HL-60 (cell line): ENCODE data around the gene EFEMP2.
A peak's percentile ranks its signal among the peaks of the same experiment; 100 is the strongest.

Source experiments
- DNase-seq, 2 experiments: peaks; one replicate each; pipeline ENCODE4 v3.0.0-alpha.2; 2010 to 2020; ENCODE audit warnings: low read depth in 1 of 2, low spot score in 1 of 2
- H3K27ac ChIP-seq: fragments of 250-450 bp; sonication (Bioruptor Pico); replicated peaks from 2 replicates; pipeline ENCODE4 v1.5.1; 2020; ENCODE audit warnings: mild to moderate bottlenecking, moderate library complexity
- H3K27me3 ChIP-seq: fragments of 250-450 bp; sonication (Bioruptor Pico); 2 replicates; pipeline ENCODE4 v1.5.1; 2021; ENCODE audit warnings: mild to moderate bottlenecking, moderate library complexity; ENCODE audit not compliant: insufficient read depth, poor library complexity, severe bottlenecking
- H3K4me3 ChIP-seq: replicated peaks from 2 replicates; pipeline ENCODE4 v1.5.1; 2011; ENCODE audit warnings: mild to moderate bottlenecking, control low read depth, low read length; ENCODE audit not compliant: insufficient read depth
- GABPA ChIP-seq: IDR thresholded peaks from 2 replicates; pipeline ENCODE4 v1.6.1; 2012; ENCODE audit warnings: low read depth
- POLR2AphosphoS5 ChIP-seq: IDR thresholded peaks from 2 replicates; pipeline ENCODE4 v1.6.1; 2012; ENCODE audit warnings: low read depth
- SPI1 ChIP-seq: IDR thresholded peaks from 2 replicates; pipeline ENCODE4 v1.6.1; 2012; ENCODE audit warnings: low read depth, mild to moderate bottlenecking, borderline replicate concordance
- TF ChIP-seq, protein P1 (sequence below): IDR thresholded peaks from 2 replicates; pipeline ENCODE4 v1.6.1; 2012; ENCODE audit warnings: low read depth; ENCODE audit not compliant: insufficient replicate concordance
- TF ChIP-seq, protein P2 (sequence below): IDR thresholded peaks from one replicate; pipeline ENCODE4 v1.5.1; 2011; ENCODE audit warnings: low read length, control low read depth, inconsistent platforms; ENCODE audit not compliant: insufficient read depth

EFEMP2 gene

DNA sequence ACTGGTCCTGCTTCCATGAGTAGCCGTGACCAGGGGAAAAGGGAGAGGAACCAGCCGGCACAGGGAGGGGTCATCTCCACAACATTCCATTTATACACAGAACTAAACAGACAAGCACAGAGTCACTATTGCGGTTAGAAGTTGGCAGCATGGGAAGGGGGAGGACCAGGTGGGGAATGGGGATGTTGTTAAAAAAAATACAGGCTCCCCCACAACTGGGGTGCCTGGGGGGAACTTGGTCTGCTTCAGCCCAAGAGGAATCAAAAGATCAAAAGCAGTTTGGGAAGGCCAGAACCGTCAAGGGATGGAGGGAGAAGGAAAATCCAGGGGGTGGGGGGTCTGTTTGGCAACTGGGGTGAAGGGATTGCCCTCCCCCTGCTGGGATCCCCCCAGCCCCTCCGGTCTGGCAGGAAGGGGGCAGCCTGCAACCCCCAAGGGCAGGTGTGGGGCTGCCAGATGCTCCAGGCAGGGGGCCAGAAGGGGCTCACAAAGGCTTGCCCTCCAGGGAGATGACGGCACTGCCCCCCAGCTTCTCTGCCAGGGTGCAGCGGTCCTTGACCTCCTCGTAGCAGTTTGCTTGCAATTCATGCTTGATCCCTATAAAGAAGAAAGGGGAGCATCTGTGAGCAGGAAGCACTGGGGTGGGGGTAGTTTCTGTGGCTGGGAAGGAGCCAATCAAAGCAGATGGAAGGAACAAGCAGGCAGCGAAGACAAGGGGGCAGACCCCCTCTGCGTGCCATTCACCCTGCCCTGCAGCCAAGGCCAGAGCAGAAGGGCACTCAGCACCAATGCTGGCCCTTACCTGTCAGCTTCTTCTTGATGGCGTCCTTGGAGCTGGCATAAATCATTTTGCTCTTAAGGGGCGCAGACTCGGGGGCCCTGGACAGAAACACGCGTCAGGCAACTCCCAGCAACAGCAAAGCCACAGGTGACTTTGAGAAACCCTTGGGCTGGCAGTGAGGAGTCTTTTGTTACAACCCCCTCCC lies 17.5 kb downstream of the EFEMP2 start:
- TF ChIP-seq, protein P1, sequence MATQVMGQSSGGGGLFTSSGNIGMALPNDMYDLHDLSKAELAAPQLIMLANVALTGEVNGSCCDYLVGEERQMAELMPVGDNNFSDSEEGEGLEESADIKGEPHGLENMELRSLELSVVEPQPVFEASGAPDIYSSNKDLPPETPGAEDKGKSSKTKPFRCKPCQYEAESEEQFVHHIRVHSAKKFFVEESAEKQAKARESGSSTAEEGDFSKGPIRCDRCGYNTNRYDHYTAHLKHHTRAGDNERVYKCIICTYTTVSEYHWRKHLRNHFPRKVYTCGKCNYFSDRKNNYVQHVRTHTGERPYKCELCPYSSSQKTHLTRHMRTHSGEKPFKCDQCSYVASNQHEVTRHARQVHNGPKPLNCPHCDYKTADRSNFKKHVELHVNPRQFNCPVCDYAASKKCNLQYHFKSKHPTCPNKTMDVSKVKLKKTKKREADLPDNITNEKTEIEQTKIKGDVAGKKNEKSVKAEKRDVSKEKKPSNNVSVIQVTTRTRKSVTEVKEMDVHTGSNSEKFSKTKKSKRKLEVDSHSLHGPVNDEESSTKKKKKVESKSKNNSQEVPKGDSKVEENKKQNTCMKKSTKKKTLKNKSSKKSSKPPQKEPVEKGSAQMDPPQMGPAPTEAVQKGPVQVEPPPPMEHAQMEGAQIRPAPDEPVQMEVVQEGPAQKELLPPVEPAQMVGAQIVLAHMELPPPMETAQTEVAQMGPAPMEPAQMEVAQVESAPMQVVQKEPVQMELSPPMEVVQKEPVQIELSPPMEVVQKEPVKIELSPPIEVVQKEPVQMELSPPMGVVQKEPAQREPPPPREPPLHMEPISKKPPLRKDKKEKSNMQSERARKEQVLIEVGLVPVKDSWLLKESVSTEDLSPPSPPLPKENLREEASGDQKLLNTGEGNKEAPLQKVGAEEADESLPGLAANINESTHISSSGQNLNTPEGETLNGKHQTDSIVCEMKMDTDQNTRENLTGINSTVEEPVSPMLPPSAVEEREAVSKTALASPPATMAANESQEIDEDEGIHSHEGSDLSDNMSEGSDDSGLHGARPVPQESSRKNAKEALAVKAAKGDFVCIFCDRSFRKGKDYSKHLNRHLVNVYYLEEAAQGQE = no peak
- DNase-seq = no peak
- H3K27me3 ChIP-seq = no peaks in the 10 kb centered on the region
- H3K27ac ChIP-seq = no peak overlapping the region
- no peak overlapping the region for H3K4me3 ChIP-seq

DNA sequence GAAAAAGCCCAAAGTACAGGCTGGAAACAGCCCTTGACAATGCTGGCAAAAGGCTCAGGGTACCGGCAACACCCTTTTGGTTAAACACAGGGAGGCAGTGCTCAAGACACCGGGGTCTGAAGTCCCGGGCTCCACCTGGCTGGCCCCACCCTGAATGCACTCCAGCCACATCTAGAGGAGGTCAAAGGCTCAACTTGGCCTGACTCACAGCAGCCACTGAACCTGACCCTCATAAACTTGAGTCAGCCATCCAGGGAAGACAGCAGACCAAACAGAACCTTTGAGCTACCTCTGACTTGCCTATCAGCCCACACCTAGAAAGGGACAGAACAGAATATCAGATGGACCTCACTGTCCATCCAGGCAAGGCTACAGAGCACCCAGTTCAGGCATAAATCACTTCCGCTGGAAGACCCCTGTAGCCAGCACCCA lies 18.4 kb downstream of the EFEMP2 start:
- Histone ChIP-seq H3K27me3 (no peaks in the 10 kb centered on the region), H3K27ac (no peak overlapping the region), H3K4me3 (no peak overlapping the region)
- TF ChIP-seq POLR2AphosphoS5 (no peak), GABPA (no peak), SPI1 (no peak)
- TF ChIP-seq, protein P2, sequence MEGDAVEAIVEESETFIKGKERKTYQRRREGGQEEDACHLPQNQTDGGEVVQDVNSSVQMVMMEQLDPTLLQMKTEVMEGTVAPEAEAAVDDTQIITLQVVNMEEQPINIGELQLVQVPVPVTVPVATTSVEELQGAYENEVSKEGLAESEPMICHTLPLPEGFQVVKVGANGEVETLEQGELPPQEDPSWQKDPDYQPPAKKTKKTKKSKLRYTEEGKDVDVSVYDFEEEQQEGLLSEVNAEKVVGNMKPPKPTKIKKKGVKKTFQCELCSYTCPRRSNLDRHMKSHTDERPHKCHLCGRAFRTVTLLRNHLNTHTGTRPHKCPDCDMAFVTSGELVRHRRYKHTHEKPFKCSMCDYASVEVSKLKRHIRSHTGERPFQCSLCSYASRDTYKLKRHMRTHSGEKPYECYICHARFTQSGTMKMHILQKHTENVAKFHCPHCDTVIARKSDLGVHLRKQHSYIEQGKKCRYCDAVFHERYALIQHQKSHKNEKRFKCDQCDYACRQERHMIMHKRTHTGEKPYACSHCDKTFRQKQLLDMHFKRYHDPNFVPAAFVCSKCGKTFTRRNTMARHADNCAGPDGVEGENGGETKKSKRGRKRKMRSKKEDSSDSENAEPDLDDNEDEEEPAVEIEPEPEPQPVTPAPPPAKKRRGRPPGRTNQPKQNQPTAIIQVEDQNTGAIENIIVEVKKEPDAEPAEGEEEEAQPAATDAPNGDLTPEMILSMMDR = no peak
- TF ChIP-seq, protein P1 = no peak
- DNase-seq = no peak

DNA sequence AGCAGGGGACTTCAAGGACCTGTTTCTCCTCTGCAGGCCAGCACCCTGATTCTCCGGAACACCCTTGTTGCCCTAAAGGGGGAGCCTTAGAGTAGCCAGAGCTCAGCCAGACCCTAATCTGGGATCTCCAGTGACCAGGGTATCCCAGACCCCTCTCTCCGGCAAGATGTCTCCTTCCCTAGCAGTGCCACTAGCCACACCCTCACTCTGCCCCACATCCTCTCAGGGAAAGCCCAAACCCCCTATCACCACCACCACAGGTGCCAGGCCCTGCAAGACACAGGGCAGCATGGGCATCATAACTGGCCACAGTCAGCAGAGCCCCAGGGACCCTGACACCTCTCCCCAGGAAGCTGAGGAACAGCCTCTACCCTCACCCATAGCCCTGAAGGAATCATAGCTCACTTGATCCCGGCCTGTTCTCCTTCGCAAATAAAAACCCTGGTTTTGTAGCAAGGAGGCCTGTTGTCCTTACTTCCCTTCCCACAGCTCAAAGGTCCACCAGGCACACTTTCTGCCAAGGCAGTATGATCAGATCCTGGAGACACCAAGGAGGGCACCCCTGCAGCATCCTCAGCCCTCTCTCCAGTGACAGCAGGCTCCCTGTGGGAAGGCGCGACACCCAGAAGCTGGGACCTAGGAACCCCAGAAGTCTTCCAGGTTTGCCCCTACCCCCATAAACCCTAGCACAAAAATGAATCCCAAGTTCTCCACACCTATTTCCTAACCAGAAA lies 19.2 kb downstream of the EFEMP2 start:
- DNase-seq = no peak
- Histone ChIP-seq H3K27me3 (no peaks in the 10 kb centered on the region), H3K4me3 (no peak overlapping the region), H3K27ac (no peak overlapping the region)
- TF ChIP-seq POLR2AphosphoS5 (0 out of 2 replicates have a peak, but pooled peaks have one; percentile 33), GABPA (no peak)
- TF ChIP-seq, protein P2 = no peak

DNA sequence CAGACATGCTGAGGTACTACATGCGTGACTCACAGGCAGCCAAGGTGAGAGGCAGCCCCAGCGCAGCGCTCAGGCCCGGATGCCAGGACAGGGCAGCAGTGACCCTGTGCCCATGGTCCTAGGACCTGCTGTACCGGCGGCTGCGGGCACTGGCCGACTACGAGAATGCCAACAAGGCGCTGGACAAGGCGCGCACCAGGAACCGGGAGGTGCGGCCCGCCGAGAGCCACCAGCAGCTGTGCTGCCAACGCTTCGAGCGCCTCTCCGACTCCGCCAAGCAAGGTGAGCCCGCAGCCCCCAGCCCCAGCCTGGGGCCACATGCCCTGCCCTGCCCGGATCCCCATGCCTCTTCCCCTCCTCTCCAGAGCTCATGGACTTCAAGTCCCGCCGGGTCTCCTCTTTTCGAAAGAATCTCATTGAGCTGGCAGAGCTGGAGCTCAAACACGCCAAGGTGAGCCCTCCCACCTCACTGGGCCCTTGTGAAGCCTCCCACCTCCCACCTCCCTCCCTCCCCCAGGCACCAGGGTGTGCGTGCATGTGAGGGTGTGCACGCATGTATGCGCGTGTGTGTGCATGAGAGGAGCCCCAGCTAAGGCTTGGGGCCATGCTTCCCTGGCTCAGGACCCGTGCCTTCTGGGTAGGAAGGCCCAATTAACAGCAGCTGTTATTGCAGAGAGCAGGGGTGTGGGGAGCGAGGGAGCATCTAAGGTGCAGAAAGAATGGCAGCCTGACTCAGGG lies 19.9 kb downstream of the EFEMP2 start:
- DNase-seq = no peak
- Histone ChIP-seq H3K27me3 (no peaks in the 10 kb centered on the region), H3K27ac (no peak overlapping the region), H3K4me3 (no peak overlapping the region)
- peak; percentile 23; the same call in 1 of the 2 replicates for TF ChIP-seq POLR2AphosphoS5
- TF ChIP-seq SPI1 = no peak
